Fibroblast of mammary gland (primary cell): ENCODE results near the gene FN1.

Experiments
- DNase-seq: peaks from one replicate; pipeline ENCODE4 v3.0.0-alpha.2; 2010; ENCODE audit warnings: low read depth
- H3K4me3 ChIP-seq: 2 replicates; pipeline ENCODE4 v1.5.1; 2011; ENCODE audit warnings: low read depth, mild to moderate bottlenecking, low read length, moderate library complexity; ENCODE audit not compliant: control insufficient read depth
- TF ChIP-seq, protein P1 (sequence below): conservative IDR thresholded peaks from 2 replicates; pipeline ENCODE4 v1.5.1; 2011; ENCODE audit warnings: low read depth, low read length, inconsistent platforms; ENCODE audit not compliant: control insufficient read depth, insufficient read depth

The FN1 gene

DNA sequence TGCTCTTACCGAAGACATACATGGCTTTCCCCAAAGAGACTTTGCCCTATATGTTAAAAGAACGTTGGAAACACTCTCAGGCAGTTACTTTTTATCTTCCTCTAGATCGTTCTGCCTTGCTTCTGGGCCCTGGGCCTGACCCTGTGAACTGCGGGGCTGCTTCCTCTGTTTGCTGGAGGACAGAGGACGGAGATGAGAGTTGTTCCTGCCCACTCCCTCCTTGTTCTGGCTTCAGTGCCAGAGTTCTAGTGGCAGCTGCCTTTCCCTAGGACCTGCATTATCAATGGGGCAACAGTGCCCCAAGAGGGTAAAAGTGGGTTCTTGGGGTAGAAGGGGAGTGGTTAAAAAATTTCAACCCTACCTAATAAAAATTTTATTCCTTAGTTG is 6.5 kb upstream of the FN1 start:
- TF ChIP-seq, protein P1, sequence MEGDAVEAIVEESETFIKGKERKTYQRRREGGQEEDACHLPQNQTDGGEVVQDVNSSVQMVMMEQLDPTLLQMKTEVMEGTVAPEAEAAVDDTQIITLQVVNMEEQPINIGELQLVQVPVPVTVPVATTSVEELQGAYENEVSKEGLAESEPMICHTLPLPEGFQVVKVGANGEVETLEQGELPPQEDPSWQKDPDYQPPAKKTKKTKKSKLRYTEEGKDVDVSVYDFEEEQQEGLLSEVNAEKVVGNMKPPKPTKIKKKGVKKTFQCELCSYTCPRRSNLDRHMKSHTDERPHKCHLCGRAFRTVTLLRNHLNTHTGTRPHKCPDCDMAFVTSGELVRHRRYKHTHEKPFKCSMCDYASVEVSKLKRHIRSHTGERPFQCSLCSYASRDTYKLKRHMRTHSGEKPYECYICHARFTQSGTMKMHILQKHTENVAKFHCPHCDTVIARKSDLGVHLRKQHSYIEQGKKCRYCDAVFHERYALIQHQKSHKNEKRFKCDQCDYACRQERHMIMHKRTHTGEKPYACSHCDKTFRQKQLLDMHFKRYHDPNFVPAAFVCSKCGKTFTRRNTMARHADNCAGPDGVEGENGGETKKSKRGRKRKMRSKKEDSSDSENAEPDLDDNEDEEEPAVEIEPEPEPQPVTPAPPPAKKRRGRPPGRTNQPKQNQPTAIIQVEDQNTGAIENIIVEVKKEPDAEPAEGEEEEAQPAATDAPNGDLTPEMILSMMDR, result no peak
- H3K4me3 ChIP-seq, result no peak overlapping the region
- DNase-seq, result no peak

DNA sequence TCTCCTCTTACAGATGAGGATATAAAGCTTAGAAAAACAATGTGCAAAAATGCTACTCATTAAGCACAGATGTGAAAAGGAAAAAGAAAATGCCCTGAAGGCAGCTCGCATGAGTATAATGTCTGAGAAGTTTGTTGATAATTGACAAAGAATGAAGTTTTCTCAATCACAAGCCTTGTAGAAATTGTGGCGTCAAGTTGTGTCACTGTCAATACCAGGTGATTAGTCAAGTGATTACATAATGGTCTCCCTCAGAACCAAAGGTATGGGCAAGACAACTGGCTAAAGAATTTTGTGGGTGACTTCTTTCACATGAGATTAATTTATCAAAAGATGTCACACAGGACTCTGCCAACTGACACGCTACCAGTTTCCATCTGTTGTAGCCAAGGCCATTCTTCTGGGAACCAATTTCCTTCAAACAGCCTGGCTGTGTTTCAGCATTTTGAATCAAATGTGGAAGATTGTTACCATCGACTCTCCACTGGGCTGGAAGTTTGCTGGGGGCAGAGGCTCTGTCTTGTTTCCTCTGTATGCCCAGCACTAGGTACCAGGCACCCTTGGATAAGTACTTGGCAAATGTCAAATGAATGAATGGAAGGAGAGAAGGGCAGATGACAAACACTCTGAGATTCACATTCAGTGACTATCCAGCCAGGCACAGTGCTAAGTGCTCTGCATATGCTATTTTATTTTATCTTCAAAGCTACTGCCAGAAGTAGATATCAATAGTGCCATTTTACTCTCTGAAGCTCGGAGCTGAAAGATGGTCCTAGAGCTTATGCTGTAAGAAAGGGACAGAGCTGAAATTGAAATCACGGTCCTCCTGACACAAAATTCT is 5.9 kb upstream of the FN1 start:
- TF ChIP-seq, protein P1, result no peak
- H3K4me3 ChIP-seq, result no peak overlapping the region
- no peak for DNase-seq

DNA sequence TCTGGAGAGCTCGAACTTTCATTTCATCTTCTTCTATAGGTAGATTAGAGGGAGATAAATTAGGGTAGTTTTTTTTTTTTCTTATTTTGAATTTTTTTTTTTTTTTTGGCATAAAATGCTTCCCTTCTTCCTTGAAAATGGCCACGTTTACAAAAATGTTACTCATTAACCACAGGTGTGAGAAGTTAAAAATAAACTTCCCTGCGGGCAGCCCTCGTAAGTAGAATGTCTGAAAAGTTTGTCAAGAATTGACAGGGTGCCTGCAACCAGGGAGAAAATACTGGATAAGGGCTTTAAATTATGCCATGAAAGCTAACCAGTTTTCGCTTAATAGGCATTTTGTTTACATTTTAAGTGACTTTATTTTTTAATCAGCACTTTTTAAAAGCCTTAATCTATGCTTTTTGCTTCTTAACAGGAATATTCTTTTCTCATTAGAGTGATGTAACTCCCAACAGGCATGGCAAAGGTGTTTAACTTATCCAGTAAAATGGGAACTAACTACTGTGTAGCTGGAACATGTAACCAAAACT is 4.2 kb upstream of the FN1 start:
- no peak overlapping the region for H3K4me3 ChIP-seq
- TF ChIP-seq, protein P1, result no peak
- DNase-seq, result no peak

DNA sequence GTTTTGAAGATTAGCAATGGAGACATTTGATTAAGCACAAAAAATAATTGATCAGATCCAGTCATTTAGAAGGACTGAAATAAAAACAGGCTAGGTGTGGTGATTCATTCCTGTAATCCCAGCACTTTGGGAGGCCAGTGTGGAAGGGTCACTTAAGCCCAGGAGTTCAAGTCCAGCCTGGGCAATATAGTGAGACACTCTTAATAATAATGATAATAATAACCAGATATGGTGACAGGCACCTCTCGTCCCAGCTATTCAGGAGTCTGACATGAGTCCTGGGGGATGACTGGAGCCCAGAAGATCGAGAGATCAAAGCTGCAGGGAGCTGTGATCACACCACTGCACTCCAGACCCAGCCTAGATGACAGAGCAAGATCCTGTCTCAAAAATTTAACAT is 3.5 kb upstream of the FN1 start:
- TF ChIP-seq, protein P1, result no peak
- DNase-seq, result peak; percentile 34
- no peak overlapping the region for H3K4me3 ChIP-seq

DNA sequence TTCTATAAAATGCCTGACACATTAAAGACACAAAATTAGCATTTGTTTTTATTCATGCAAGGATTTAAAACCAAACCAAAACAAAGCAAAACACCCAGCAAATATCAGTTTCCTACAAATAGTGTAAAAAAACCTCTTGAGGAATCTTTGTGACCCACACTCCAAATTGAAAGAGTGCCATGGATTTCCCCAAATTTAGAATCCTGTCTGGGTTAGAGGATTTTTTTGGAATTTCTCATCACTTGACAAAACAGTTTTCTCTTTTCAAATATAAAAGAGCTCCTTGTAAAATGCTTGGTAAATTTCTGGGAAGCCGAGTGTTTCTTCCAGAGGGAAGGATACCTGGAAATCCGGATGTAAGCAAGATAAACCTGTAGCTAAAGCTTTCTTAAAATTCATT is 1.7 kb upstream of the FN1 start:
- peak; percentile 55 for DNase-seq
- TF ChIP-seq, protein P1, result no peak
- H3K4me3 ChIP-seq, result peak overlapping the region; percentile 59

DNA sequence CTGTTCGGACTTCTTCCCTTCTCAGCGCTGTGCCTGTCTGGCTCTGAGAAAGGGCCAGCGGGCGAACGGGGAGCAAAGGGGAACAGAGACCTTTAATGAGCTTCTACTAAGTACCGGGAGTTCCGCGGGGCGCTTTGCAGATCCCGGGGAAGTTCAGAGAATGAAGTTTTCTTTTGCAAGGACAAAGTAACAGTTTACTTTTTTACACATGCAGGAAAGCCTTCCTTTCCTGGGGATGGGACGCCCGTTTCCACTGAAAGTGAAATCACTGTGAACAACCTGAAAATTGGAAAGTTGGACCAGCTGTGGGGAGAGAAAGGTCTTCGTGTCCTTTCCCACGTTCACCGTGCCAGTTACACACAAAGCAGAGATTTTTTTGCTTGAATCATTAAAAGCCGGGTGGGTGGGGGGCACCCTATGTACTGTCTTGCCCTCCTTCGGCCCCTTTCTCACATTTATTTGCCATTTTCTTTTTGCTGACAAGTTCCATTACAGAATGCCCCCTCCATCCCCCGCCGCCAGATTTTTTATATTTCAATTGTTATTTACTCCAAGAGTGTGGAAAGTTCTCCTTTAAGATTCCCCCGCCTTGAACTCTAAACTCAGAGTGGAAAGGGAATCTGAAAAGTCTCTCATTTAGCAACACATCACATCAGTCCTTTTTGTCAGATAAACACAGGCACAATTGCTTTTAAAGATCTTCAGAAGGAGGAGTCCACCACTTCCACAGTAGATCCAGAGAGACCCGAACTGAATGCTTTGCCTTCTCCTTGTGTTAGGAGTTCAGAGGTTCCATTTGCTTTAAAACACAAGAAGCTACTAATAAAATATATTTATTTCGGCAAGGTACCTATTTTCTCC is 1.1 kb upstream of the FN1 start:
- peak; percentile 55 for DNase-seq
- H3K4me3 ChIP-seq, result peak overlapping the region; percentile 59
- TF ChIP-seq, protein P1, result no peak
